ENCODE data around the gene CST1.
"Not testable (repeated sequence)": the region's sequence is repeated elsewhere in the genome, so short reads cannot be mapped to it uniquely, and the experiment has no call there.

Gene CST1

GRCh38 chr20:23754731-23755130 lies 4.0 kb upstream of the CST1 start:
- no peak for DNase-seq (ENCODE audit: low read depth)

GRCh38 chr20:23753589-23753988 lies 2.9 kb upstream of the CST1 start:
- no peak for DNase-seq (ENCODE audit: low read depth)

GRCh38 chr20:23753194-23753548 lies 2.4 kb upstream of the CST1 start:
- no peak for DNase-seq (ENCODE audit: low read depth)

GRCh38 chr20:23752481-23753193 lies 1.9 kb upstream of the CST1 start:
- DNase-seq (ENCODE audit: low read depth), result no peak

GRCh38 chr20:23752019-23752418 lies 1.3 kb upstream of the CST1 start:
- DNase-seq (ENCODE audit: low read depth), result no peak

GRCh38 chr20:23749746-23750145 lies 989 bp downstream of the CST1 start:
- no peak for DNase-seq (ENCODE audit: low read depth)

GRCh38 chr20:23748975-23749374 lies 1.8 kb downstream of the CST1 start:
- DNase-seq (ENCODE audit: low read depth), result not testable (repeated sequence)

GRCh38 chr20:23747551-23747950 lies 3.2 kb downstream of the CST1 start:
- DNase-seq (ENCODE audit: low read depth), result not testable (repeated sequence)

GRCh38 chr20:23747092-23747491 lies 3.6 kb downstream of the CST1 start:
- DNase-seq (ENCODE audit: low read depth), result not testable (repeated sequence)

GRCh38 chr20:23746321-23746720 lies 4.4 kb downstream of the CST1 start:
- DNase-seq (ENCODE audit: low read depth), result no peak

- DNase-seq (ENCODE audit: low read depth), result no peak
Observed at GRCh38 chr20:23745247-23745646, 5.5 kb downstream of the CST1 start.

GRCh38 chr20:23744817-23745216 lies 5.9 kb downstream of the CST1 start:
- DNase-seq (ENCODE audit: low read depth), result no peak

GRCh38 chr20:23735391-23735790 lies 15.3 kb downstream of the CST1 start:
- not testable (repeated sequence) for DNase-seq (ENCODE audit: low read depth)

GRCh38 chr20:23734949-23735348 lies 15.8 kb downstream of the CST1 start:
- not testable (repeated sequence) for DNase-seq (ENCODE audit: low read depth)

- not testable (repeated sequence) for DNase-seq (ENCODE audit: low read depth)
Observed at GRCh38 chr20:23734440-23734839, 16.3 kb downstream of the CST1 start.

- DNase-seq (ENCODE audit: low read depth), result no peak
Observed at GRCh38 chr20:23727016-23727415, 23.7 kb downstream of the CST1 start.

GRCh38 chr20:23725102-23725501 lies 25.6 kb downstream of the CST1 start:
- DNase-seq (ENCODE audit: low read depth), result no peak

GRCh38 chr20:23723659-23724307 lies 27.0 kb downstream of the CST1 start:
- not testable (repeated sequence) for DNase-seq (ENCODE audit: low read depth)

- DNase-seq (ENCODE audit: low read depth), result not testable (repeated sequence)
Observed at GRCh38 chr20:23722851-23723250, 27.9 kb downstream of the CST1 start.

GRCh38 chr20:23721962-23722361 lies 28.8 kb downstream of the CST1 start:
- DNase-seq (ENCODE audit: low read depth), result no peak

GRCh38 chr20:23719351-23719750 lies 31.4 kb downstream of the CST1 start:
- DNase-seq (ENCODE audit: low read depth), result not testable (repeated sequence)

GRCh38 chr20:23711778-23712177 lies 39.0 kb downstream of the CST1 start:
- DNase-seq (ENCODE audit: low read depth), result not testable (repeated sequence)

GRCh38 chr20:23710771-23711170 lies 40.0 kb downstream of the CST1 start:
- no peak for DNase-seq (ENCODE audit: low read depth)

- DNase-seq (ENCODE audit: low read depth), result no peak
Observed at GRCh38 chr20:23705895-23706294, 44.8 kb downstream of the CST1 start.
